Measurements from ENCODE around the gene MED17.

Gene MED17

DNA sequence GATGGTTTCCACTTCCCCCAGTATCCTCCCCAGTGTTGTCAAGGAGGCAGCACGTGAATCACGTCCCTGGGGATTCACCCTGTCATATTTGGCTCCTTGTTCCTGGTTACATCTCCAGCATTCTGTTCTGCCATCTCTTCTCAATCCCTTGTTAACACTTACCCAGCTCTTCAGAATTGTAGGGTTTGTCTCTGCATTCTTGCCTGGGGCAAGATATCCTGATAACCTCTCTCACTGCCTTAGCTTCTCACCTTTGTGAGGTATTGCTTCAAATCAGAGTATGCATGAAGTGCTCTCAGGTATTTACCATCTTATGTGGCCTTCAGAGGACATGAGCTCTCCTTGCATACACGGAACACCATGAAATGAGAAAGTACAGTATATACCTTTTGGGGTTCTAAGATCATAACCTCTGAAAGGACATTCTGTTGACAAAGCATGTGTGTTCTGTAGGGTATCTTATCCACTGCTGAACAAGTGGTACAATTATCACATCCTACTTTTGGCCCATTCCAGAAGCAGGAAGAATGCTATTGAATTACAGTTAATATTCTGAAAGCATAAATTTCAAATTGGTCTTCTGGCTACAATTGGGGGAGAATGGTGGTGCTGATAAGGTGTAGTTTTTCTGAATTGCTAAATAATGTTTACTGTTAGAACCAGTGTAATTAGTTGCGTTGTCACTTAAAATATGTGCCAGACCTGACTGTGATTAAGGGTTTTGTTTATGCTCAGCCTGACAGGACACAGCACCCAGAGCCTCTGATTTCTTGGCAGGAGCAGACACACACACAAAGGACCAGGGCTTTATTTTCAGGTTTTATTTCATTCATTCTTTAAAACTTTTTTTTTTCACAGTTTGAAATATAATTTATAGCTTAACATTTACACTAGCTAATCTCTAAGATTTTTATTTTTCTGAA is 33.6 kb downstream of the MED17 start:
- no peak for DNase-seq

DNA sequence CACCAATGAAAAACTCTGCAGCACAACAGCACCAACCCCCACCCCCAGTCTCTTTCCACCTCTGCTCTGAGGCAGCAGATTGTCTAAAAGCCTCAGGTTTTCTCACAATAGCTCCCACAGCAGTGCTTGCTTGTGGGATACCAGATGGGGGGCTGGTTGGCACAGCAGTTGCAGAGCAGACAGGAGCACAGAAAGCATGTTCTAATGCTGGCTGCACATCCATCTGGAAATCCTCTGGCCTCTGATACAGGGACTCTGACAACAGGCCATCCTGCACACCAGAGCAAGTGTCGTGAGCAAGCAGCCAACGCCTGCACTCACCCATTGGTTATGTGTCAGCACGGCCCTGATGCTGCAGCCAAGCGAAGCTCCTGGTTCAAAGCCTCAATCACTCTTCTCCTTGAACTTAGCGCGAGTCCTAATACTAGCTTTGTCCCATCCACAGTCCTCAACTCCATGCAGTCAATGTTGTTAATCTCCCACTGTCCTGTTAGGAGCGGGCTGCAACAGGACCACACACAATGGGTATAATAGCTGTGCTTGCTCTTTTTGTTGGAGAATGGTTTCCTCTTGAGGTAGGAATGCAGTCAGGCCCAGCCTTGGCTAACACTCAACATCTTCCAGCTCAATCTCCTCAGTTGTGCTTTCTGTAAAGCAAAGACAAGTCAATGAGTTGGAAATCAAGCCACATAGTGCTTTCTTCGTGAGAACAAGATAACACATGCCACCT is 36.0 kb downstream of the MED17 start:
- DNase-seq = no peak

- DNase-seq = no peak
Measured at GRCh38 chr11:93820847-93821246, 36.8 kb downstream of the MED17 start.

DNA sequence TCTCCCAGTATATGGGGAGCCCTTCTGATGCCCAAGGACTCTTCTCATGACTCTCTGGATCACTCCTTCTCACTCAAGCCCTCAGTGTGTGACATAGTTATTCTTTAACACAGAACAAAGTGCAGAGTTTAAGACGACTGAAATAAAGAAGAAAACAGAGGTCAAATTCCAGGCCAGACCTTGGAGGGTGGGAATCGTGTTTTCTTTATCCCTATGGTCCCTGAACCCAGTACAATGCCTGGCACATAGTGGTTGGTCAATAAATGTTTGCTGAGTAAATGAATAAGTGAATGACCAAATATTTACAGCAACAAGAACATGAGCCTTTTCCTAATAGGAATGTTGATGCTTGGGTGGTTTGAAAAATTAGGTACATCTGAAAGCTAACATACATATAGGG is 37.5 kb downstream of the MED17 start:
- DNase-seq = no peak

GRCh38 chr11:93822359-93822758 is 38.3 kb downstream of the MED17 start:
- no peak for DNase-seq

GRCh38 chr11:93823210-93823609 is 39.1 kb downstream of the MED17 start:
- no peak for DNase-seq

DNA sequence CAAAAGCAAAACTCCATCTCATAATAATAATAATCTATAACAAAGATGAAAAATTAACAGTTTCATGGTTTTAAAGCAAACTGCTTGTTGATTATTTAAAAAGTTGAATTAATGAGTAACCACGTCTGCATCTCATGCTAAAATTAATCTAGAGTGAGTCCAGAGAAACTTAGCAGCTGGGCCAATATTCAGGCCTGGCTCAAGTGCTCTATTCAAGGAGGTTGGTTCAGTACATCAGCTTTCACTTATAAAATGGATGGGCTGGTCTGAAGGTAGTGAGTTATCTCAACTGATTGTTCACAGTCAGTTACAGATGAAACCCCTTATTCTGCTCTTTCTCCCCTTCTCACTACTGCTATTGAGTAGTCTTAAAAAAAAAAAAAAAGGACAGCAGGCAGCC is 43.3 kb downstream of the MED17 start:
- no peak for DNase-seq

DNA sequence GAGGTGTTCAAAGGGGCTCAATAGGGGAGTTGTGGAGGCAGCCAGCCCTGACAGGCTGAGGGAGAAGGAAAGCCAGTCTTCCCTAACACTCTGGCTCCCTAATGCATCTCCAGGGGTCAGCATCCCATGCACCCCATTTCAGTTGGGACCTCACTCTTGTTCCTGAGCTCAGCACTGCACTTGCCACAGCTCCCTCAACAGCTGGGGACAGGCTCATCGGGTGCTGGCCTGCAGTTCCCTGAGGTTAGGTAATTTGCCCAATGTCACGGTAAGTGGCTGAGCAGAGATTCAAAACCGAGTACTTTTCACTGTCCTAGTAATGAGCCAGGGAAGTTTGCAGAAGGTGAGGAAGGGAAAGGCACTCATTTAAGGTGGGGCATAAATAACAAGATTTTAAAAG is 45.5 kb downstream of the MED17 start:
- no peak for DNase-seq

- no peak for DNase-seq
Measured at GRCh38 chr11:93831343-93832127, 47.5 kb downstream of the MED17 start.

- DNase-seq = no peak
Measured at GRCh38 chr11:93832780-93833179, 48.7 kb downstream of the MED17 start.

DNA sequence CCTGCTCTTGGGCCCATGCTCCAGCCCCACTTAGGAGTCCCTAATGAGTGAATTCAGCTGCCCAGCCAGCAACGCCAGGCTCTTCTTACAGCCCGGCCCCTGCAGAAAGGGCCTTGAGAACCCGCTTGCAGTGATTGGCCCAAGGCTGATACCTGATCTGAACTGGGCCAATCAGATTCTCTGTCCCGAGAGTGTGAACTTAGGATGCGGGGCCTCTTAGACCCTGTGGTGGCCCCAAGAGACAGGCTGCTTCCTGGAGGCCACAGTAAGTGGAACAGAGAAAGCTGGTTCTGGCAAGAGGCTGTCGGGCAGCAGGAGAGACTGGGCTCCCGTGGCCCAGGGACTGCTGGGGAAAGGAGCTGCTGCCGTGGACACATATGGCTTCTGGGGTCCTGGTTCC is 54.9 kb downstream of the MED17 start:
- DNase-seq = no peak

- no peak for DNase-seq
Measured at GRCh38 chr11:93840180-93840579, 56.1 kb downstream of the MED17 start.

DNA sequence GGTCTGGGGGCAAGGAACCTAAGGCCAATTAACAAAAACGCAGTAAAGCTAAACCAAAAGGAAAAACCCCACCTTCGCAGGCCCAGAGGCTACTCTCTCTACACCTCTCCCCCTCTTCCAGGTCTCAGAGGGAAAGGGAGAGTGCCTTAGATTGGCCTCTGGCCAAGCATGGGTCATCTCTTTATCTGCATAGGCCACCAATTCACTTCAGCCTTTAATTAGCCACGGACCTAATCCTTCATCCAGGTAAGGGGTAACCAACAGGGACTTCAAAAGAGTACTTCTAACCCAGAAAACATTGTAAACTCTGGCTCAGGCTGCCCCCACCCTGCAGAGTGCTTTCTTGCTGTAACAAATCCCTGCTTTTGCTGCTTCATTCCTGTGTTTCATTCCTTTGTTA is 56.9 kb downstream of the MED17 start:
- DNase-seq = no peak

GRCh38 chr11:93841446-93841845 is 57.4 kb downstream of the MED17 start:
- no peak for DNase-seq

DNA sequence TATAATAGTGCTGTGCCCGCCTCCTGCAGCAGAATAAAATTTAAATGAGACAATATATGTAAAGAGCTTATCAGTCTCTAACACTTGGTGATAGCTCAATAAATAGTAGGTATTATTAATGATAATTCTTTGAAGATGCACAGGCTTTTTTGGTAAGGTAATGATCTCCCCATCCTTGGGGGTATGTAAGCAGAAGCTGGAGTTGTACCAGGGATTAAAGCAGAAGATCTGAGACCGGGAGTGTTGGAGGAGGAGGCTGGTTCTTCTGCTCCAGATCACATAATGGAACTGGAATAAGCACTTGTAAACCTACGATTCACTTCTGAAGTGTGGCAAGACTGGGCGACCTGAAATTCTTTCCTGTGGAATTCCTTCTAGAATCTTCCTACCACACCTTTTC is 58.0 kb downstream of the MED17 start:
- no peak for DNase-seq

GRCh38 chr11:93842461-93842860 is 58.4 kb downstream of the MED17 start:
- no peak for DNase-seq

- DNase-seq = no peak
Measured at GRCh38 chr11:93843906-93844305, 59.8 kb downstream of the MED17 start.

- no peak for DNase-seq
Measured at GRCh38 chr11:93844568-93844967, 60.5 kb downstream of the MED17 start.

DNA sequence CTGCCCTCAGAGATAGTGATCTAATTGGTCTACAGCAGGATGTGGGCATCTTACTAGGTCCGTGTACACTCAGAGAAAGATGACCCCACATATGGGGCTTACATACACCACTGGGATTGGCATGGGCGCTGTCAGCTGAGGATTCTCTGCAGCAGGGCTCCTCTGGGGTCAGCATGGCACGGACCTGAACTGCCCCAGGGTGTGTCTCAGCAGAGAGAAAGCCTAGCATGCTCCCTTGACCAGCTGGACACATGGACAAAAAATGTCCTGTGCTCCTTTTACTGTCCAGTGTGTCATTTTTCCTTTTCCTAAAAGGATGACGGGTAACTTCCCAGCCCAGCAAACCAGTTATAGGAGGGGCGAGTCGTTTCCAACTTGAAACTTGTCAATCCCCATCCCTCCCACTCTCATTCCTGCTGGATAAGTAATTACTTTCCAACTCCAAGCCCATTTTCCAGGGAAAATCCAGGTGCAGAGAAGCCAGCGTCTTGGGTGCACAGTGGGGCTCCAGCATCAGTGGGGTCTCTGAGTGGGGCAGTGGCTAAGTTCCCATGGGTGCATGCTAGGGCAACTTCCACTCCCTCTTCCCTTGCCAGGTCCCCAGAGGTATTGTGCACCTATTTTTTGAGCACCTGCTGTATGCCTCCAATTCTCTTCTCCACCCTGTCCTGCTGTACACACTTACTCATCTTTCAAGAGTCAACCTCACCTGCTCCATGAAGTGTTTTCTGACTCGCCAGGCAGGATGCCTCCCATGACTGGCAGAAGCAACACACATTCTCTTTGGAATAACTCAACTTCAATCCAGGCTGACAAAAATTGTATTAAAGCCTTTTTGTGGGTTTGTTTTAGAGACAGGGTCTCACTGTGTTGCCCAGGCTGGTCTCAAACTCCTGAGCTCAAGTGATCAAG is 61.4 kb downstream of the MED17 start:
- no peak for DNase-seq

DNA sequence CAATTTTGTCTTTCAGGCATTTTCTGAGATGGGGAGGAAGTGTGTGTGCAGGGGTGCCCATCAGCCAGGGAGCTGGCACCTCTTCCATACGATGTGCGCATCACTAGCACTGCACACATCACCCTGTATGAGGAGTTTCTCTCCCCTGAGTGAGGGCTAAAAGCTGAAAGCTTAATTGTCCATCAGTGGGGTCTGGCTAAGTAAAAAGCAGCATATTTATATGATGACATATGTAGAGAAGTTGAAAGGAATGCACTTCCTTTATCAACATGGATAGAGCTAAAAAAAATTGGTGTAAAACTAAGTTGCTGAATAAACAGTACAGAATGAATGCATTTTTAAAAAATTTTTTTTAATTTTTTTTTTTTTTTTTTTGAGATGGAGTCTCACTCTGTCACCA is 62.3 kb downstream of the MED17 start:
- DNase-seq = no peak

DNA sequence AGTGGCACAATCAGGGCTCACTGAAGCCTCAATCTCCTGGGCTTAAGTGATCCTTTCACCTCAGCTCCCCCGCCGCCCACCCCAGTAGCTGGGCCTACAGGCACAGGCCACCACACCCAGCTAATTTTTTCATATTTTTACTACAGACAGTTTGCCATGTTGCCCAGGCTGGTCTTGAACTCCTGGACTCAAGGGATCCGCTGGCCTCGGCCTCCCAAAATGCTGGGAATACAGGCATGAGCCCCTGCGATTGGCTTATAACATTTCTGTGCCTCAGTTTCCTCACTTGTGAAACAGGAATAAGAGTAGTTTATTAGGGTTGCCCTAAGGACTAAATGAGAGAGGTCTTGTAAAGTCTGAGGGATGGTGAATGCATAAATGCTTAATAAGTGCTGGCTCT is 65.1 kb downstream of the MED17 start:
- no peak for DNase-seq
